Astrocyte (in vitro differentiated cells and primary cell): ENCODE measurements around the gene RPRD1B.

Experiments used
- EZH2 ChIP-seq: IDR thresholded peaks from 2 replicates; pipeline ENCODE4 v1.6.1; 2012; ENCODE audit warnings: mild to moderate bottlenecking, low read length, inconsistent platforms; ENCODE audit not compliant: insufficient read depth
- TF ChIP-seq, protein P1 (sequence below): IDR thresholded peaks from 2 replicates; pipeline ENCODE4 v1.5.1; 2011; ENCODE audit warnings: low read depth, mild to moderate bottlenecking, inconsistent platforms, low read length, moderate library complexity; ENCODE audit not compliant: insufficient read depth

- TF ChIP-seq, protein P1, sequence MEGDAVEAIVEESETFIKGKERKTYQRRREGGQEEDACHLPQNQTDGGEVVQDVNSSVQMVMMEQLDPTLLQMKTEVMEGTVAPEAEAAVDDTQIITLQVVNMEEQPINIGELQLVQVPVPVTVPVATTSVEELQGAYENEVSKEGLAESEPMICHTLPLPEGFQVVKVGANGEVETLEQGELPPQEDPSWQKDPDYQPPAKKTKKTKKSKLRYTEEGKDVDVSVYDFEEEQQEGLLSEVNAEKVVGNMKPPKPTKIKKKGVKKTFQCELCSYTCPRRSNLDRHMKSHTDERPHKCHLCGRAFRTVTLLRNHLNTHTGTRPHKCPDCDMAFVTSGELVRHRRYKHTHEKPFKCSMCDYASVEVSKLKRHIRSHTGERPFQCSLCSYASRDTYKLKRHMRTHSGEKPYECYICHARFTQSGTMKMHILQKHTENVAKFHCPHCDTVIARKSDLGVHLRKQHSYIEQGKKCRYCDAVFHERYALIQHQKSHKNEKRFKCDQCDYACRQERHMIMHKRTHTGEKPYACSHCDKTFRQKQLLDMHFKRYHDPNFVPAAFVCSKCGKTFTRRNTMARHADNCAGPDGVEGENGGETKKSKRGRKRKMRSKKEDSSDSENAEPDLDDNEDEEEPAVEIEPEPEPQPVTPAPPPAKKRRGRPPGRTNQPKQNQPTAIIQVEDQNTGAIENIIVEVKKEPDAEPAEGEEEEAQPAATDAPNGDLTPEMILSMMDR, result no peak
- no peak for TF ChIP-seq EZH2
Measured at GRCh38 chr20:38082894-38083293, 49.3 kb downstream of the RPRD1B start.
